Adrenal gland (tissue), 12 donors: ENCODE data around the gene CSF2. TPM values are rescaled to one million over a fixed set of nuclear protein-coding genes. Genes with fewer than 3 reads are reported as not detected.

Experiments used
- DNase-seq, 7 donors: peaks; one replicate each; pipeline ENCODE4 v3.0.0-alpha.2; 2019 to 2020
- H3K27ac ChIP-seq, 5 donors: fragments of 200-600 bp; sonication (generic) in 4 of 5; 1 replicate in 3 of 5; 2 replicates in 2 of 5; pipeline versions ENCODE4 v1.5.1 to v1.8.0; 2016 to 2020; ENCODE audit warnings: mild to moderate bottlenecking in 1 of 5
- H3K27me3 ChIP-seq: fragments of 200-600 bp; 2 replicates; pipeline ENCODE4 v1.8.0; 2021
- H3K36me3 ChIP-seq, 2 donors: fragments of 200-600 bp; replicated peaks in 1 of 2; 1 replicate in 1 of 2; 2 replicates in 1 of 2; pipeline versions ENCODE4 v1.5.1 to v1.8.0; 2018 to 2022
- H3K4me1 ChIP-seq, 2 donors: fragments of 200-600 bp; replicated peaks in 1 of 2; 1 replicate in 1 of 2; 2 replicates in 1 of 2; pipeline versions ENCODE4 v1.5.1 to v1.8.0; 2018 to 2021
- H3K4me3 ChIP-seq, 4 donors: fragments of 200-600 bp; sonication (generic) in 3 of 4; one replicate each; pipeline ENCODE4 v1.5.1; 2016 to 2018
- H3K9me3 ChIP-seq, 3 donors: fragments of 200-600 bp; sonication (generic) in 1 of 3; replicated peaks in 1 of 3; 1 replicate in 2 of 3; 2 replicates in 1 of 3; pipeline versions ENCODE4 v1.5.1 to v1.8.0; 2016 to 2021
- POLR2A ChIP-seq, 2 donors: fragments of 450-650 bp; IDR thresholded peaks; one replicate each; pipeline ENCODE4 v1.6.1; 2017; ENCODE audit warnings: antibody characterized with exemption in 2 of 2, mild to moderate bottlenecking in 2 of 2, moderate library complexity in 1 of 2
- WGBS, 4 donors: extraction: QIAGEN DNeasy Blood & Tissue Kit in 2 of 4; methylation state at CpG; one replicate each; pipeline versions ENCODE4 v1.1.5 to v1.1.7; 2013 to 2017; 5-methylcytosine and 5-hydroxymethylcytosine counted together
- intact Hi-C, 2 donors: fragments of 100-400 bp; cut with DNase I; formaldehyde crosslinking; loops; one replicate each; pipeline versions ENCODE4 v1.14.1 to v1.15.0; 2022 to 2023
- polyA plus RNA-seq, 3 donors: library from polyadenylated mRNA; stranded (reverse); fragments of 200-250 nt in 2 of 3; fragments of 350-450 nt in 1 of 3; fragmentation: Illumina TruSeq in 1 of 3; extraction: RNeasy Lipid Tissue Mini Kit (QIAGEN cat#74804) in 1 of 3; gene quantifications; one replicate each; pipeline ENCODE4 v1.2.3, GENCODE V29; 2013 to 2014
- total RNA-seq, 9 donors: library from RNA; depleted of rRNA in 4 of 9; stranded (reverse); fragments of >200 nt in 4 of 9; fragments of 120-200 nt in 1 of 9; fragmentation: NEBNext Ultra II Directional in 1 of 9; extraction: Animal tissue kit (Norgen Biotek cat#: 25700) in 1 of 9; gene quantifications; one replicate each; pipeline versions ENCODE4 v1.1.0 to v1.2.4, GENCODE V29; 2013 to 2023
- TF ChIP-seq, protein P1 (sequence below), 6 experiments: fragments of 450-650 bp in 4 of 6; fragments of 200-600 bp in 2 of 6; sonication (generic) in 1 of 6; IDR thresholded peaks; 1 replicate in 5 of 6; 2 replicates in 1 of 6; pipeline versions ENCODE4 v1.5.1 to v1.8.0; 2016 to 2021; ENCODE audit warnings: antibody characterized with exemption in 6 of 6, mild to moderate bottlenecking in 2 of 6, moderate library complexity in 1 of 6
- donor health status: healthy with polysubstance abuse.
- donor health status: Bipolar disorder and iron deficiency.
- donor health status: DM: yes; HTN: yes; CAD: no.
- donor health status: DM: no; HTN: no; CAD: no.
- donor health status: DM: no; HTN: no; CAD: no.
- donor health status: DM: yes; HTN: yes; CAD: no.

Gene CSF2
- total and polyA plus RNA-seq, 12 donors = 0.31 TPM; not detected in 11

DNA sequence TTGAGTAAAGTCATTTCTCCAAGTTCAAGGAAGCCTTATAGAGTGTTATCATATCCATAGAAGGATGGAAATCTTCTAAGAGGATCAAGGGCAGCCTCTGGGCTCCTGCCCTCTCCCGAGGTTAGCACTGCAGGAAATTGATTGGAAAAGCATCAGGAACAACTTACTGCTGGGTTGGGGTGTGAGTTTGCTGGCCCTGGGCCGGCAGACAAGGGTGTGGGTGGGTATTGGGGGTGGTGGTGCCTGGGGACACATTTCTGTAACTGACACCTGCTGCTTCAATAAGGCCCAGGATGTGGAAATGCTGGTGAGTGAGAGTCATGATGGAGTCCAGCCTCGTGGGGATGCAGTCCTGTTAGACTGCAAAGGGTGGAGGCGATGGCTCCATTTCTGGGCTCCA, 5.5 kb downstream of the CSF2 start:
- Histone ChIP-seq H3K27me3 (no peaks in the 10 kb centered on the region), H3K4me1 (no peaks in the 10 kb centered on the region), H3K4me3 (no peak overlapping the region), H3K27ac (no peak overlapping the region), H3K9me3 (no peaks in the 10 kb centered on the region), H3K36me3 (no peaks in the 10 kb centered on the region)
- DNase-seq = no peak
- 71 to 85% (median 81%) methylated on average over 4 of the region's 4 CpGs for WGBS, 4 donors
- no peak for TF ChIP-seq POLR2A (IDR thresholded peaks at IDR 0.05)
- TF ChIP-seq, protein P1, sequence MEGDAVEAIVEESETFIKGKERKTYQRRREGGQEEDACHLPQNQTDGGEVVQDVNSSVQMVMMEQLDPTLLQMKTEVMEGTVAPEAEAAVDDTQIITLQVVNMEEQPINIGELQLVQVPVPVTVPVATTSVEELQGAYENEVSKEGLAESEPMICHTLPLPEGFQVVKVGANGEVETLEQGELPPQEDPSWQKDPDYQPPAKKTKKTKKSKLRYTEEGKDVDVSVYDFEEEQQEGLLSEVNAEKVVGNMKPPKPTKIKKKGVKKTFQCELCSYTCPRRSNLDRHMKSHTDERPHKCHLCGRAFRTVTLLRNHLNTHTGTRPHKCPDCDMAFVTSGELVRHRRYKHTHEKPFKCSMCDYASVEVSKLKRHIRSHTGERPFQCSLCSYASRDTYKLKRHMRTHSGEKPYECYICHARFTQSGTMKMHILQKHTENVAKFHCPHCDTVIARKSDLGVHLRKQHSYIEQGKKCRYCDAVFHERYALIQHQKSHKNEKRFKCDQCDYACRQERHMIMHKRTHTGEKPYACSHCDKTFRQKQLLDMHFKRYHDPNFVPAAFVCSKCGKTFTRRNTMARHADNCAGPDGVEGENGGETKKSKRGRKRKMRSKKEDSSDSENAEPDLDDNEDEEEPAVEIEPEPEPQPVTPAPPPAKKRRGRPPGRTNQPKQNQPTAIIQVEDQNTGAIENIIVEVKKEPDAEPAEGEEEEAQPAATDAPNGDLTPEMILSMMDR (IDR thresholded peaks at IDR 0.05) = no peak
- intact Hi-C loops = no loop called here

DNA sequence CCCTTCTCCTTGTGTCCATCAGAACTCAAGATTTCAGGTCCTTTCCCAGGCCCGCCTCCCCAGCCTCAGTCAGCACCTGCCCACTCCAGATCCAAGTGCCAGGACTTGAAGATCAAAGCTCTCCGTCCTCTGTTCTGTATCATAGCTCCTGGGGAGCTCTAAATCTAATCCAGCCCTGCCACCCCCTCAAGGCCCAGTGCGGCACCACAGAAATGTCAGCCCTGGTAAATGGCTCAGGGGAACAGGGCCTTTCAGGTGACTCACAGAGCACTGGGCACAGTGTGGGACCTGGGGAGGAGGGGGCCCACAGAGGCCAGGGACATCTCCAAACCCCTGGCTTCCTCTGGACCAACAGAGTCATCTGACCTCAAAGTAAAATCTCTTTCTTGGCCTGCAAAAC, 6.0 kb downstream of the CSF2 start:
- Histone ChIP-seq H3K4me3 (no peak overlapping the region), H3K4me1 (no peaks in the 10 kb centered on the region), H3K27ac (no peak overlapping the region), H3K9me3 (no peaks in the 10 kb centered on the region), H3K27me3 (no peaks in the 10 kb centered on the region), H3K36me3 (no peaks in the 10 kb centered on the region)
- TF ChIP-seq POLR2A (IDR thresholded peaks at IDR 0.05) = no peak
- TF ChIP-seq, protein P1 (IDR thresholded peaks at IDR 0.05) = no peak
- WGBS, 4 donors = 66 to 77% (median 72%) methylated on average over 3 of the region's 3 CpGs
- intact Hi-C loops = no loop called here
- no peak for DNase-seq

DNA sequence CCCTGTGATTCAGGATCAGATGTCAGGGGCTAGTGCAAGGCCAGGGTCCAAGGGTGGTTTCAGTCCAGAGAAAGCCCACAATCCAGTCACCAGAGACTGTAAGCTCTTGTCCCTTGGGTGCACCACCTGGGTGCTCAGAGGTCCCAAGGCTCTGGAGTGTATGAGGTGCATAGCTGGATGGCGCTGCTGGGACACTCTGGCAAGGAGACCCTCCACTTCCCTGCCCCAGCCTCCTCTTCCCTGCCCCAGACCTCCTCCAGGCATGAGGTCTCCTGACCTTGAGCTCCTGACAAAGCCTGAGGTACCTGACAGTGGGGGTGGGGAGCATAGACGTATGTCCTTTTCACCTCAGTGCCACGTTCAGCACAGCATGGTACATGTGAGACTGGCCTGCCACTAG, 7.0 kb downstream of the CSF2 start:
- 86 to 100% (median 94%) methylated on average over 2 to 3 of the region's 3 CpGs for WGBS, 4 donors
- DNase-seq = no peak
- TF ChIP-seq POLR2A (IDR thresholded peaks at IDR 0.05) = no peak
- TF ChIP-seq, protein P1 (IDR thresholded peaks at IDR 0.05) = no peak
- no peaks in the 10 kb centered on the region for H3K27me3 ChIP-seq
- H3K4me1 ChIP-seq = no peaks in the 10 kb centered on the region
- H3K36me3 ChIP-seq = no peaks in the 10 kb centered on the region
- H3K4me3 ChIP-seq = no peak overlapping the region
- no peaks in the 10 kb centered on the region for H3K9me3 ChIP-seq
- intact Hi-C loops = no loop called here
- no peak overlapping the region for H3K27ac ChIP-seq

DNA sequence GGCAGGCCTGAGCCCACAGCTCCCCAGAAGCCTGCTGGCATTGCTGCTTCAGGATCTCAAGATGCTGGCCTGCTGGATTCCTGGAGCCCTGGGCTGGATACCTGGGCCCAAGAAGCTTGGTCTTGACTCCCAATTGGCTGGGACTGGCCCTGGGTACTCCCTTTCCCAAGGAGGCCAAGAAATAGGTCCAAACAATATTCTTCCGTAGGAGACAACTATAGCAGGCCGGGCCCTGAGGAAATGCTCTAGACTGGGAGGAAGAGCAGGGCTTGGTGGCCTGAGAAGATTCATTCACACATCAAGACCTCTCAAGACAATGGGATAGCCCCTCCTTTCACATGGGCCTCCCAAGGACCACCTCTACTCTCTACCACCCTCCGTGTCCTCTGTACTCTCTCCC, 7.9 kb downstream of the CSF2 start:
- no peak for DNase-seq
- H3K9me3 ChIP-seq = no peaks in the 10 kb centered on the region
- no peak overlapping the region for H3K27ac ChIP-seq
- 93 to 100% (median 96%) methylated on average over 1 to 3 of the region's 3 CpGs for WGBS, 4 donors
- no peaks in the 10 kb centered on the region for H3K4me1 ChIP-seq
- H3K27me3 ChIP-seq = no peaks in the 10 kb centered on the region
- H3K36me3 ChIP-seq = no peaks in the 10 kb centered on the region
- intact Hi-C loops = no loop called here
- TF ChIP-seq, protein P1 (IDR thresholded peaks at IDR 0.05) = no peak
- TF ChIP-seq POLR2A (IDR thresholded peaks at IDR 0.05) = no peak
- H3K4me3 ChIP-seq = no peak overlapping the region
